ENCODE measurements around the gene KIFAP3.

The KIFAP3 gene

GRCh38 chr1:169985757-169986156 lies 88.7 kb downstream of the KIFAP3 start:
- no peak overlapping the region for H3K4me3 ChIP-seq (replicated peaks; ENCODE audit: low read depth, low read length)
- DNase-seq (ENCODE audit: extremely low read depth, low read depth): no peak
- no peak for TF ChIP-seq CTCF (IDR thresholded peaks at IDR 0.05; ENCODE audit: low read depth, low read length, missing control alignments)

GRCh38 chr1:169974067-169974466 lies 100.4 kb downstream of the KIFAP3 start:
- TF ChIP-seq CTCF (IDR thresholded peaks at IDR 0.05; ENCODE audit: low read depth, low read length, missing control alignments): no peak
- H3K4me3 ChIP-seq (replicated peaks; ENCODE audit: low read depth, low read length): no peak overlapping the region
- DNase-seq (ENCODE audit: extremely low read depth, low read depth): no peak

- DNase-seq (ENCODE audit: extremely low read depth, low read depth): no peak
- H3K4me3 ChIP-seq (replicated peaks; ENCODE audit: low read depth, low read length): no peak overlapping the region
- no peak for TF ChIP-seq CTCF (IDR thresholded peaks at IDR 0.05; ENCODE audit: low read depth, low read length, missing control alignments)
Observed at GRCh38 chr1:169970114-169970513, 104.4 kb downstream of the KIFAP3 start.

- no peak for DNase-seq (ENCODE audit: extremely low read depth, low read depth)
- H3K4me3 ChIP-seq (replicated peaks; ENCODE audit: low read depth, low read length): no peak overlapping the region
- no peak for TF ChIP-seq CTCF (IDR thresholded peaks at IDR 0.05; ENCODE audit: low read depth, low read length, missing control alignments)
Observed at GRCh38 chr1:169968174-169968573, 106.3 kb downstream of the KIFAP3 start.

- no peak for DNase-seq (ENCODE audit: extremely low read depth, low read depth)
- no peak for TF ChIP-seq CTCF (IDR thresholded peaks at IDR 0.05; ENCODE audit: low read depth, low read length, missing control alignments)
- H3K4me3 ChIP-seq (replicated peaks; ENCODE audit: low read depth, low read length): no peak overlapping the region
Observed at GRCh38 chr1:169964206-169964605, 110.3 kb downstream of the KIFAP3 start.

- DNase-seq (ENCODE audit: extremely low read depth, low read depth): no peak
- H3K4me3 ChIP-seq (replicated peaks; ENCODE audit: low read depth, low read length): no peak overlapping the region
- no peak for TF ChIP-seq CTCF (IDR thresholded peaks at IDR 0.05; ENCODE audit: low read depth, low read length, missing control alignments)
Observed at GRCh38 chr1:169959686-169960085, 114.8 kb downstream of the KIFAP3 start.

- no peak for TF ChIP-seq CTCF (IDR thresholded peaks at IDR 0.05; ENCODE audit: low read depth, low read length, missing control alignments)
- H3K4me3 ChIP-seq (replicated peaks; ENCODE audit: low read depth, low read length): no peak overlapping the region
- DNase-seq (ENCODE audit: extremely low read depth, low read depth): no peak
Observed at GRCh38 chr1:169958987-169959386, 115.5 kb downstream of the KIFAP3 start.

Measured in HFF-Myc (cell line).